CD4-positive, alpha-beta memory T cell (primary cell): ENCODE results near the gene SYT13. TPM values are rescaled to one million over a fixed set of nuclear protein-coding genes. Genes with fewer than 3 reads are reported as not detected.
A peak's percentile ranks its signal among the peaks of the same experiment; 100 is the strongest.

ENCODE experiments used
- CTCF ChIA-PET: fragments of 350-600 bp; sonication (Branson Sonifier 250); formaldehyde crosslinking; loops from one replicate; lab custom pipeline; 2021; ENCODE audit warnings: inconsistent platforms; ENCODE audit not compliant: partially characterized antibody; lab: Charles Lee
- POLR2A ChIA-PET: fragments of 350-600 bp; sonication (Branson Sonifier 250); formaldehyde crosslinking; loops from one replicate; lab custom pipeline; 2021; ENCODE audit not compliant: partially characterized antibody; lab: Charles Lee
- DNase-seq, 5 donors: peaks; one replicate each; pipeline versions ENCODE4 v3.0.0 to v3.0.0-alpha.2; 2020 to 2022; ENCODE audit warnings: mixed read lengths in 1 of 5
- H3K27ac ChIP-seq: one replicate; pipeline ENCODE4 v1.7.0; 2013; ENCODE audit warnings: low read depth, low read length
- H3K27me3 ChIP-seq: 2 replicates; pipeline ENCODE4 v1.7.0; 2013; ENCODE audit warnings: mild to moderate bottlenecking, low read length, moderate library complexity; ENCODE audit not compliant: insufficient read depth
- H3K36me3 ChIP-seq: 2 replicates; pipeline ENCODE4 v1.7.0; 2013; ENCODE audit warnings: mild to moderate bottlenecking, low read length, moderate library complexity; ENCODE audit not compliant: insufficient read depth
- H3K4me1 ChIP-seq: 2 replicates; pipeline ENCODE4 v1.7.0; 2013; ENCODE audit warnings: mild to moderate bottlenecking, low read length, moderate library complexity; ENCODE audit not compliant: insufficient read depth
- H3K4me3 ChIP-seq, 2 donors: one replicate each; pipeline ENCODE4 v1.7.0; 2013; ENCODE audit warnings: low read length in 2 of 2, mild to moderate bottlenecking in 1 of 2
- H3K9me3 ChIP-seq, 2 donors: one replicate each; pipeline ENCODE4 v1.7.0; 2013; ENCODE audit warnings: low read length in 2 of 2, control low read depth in 1 of 2; ENCODE audit not compliant: control insufficient read depth in 1 of 2
- H3K27ac Mint-ChIP-seq, 7 donors: one replicate each; pipeline ENCODE4 v1.8.0; 2020 to 2021; ENCODE audit warnings: mixed read lengths in 7 of 7, mild to moderate bottlenecking in 6 of 7, inconsistent platforms in 3 of 7, moderate library complexity in 3 of 7
- H3K27me3 Mint-ChIP-seq, 2 donors: one replicate each; pipeline ENCODE4 v1.8.0; 2020 to 2021; ENCODE audit warnings: mixed read lengths in 2 of 2
- H3K36me3 Mint-ChIP-seq, 2 donors: one replicate each; pipeline ENCODE4 v1.8.0; 2020 to 2021; ENCODE audit warnings: mixed read lengths in 2 of 2, inconsistent platforms in 1 of 2, mild to moderate bottlenecking in 1 of 2
- H3K4me1 Mint-ChIP-seq, 4 donors: one replicate each; pipeline ENCODE4 v1.8.0; 2020 to 2021; ENCODE audit warnings: mixed read lengths in 4 of 4, mild to moderate bottlenecking in 1 of 4
- H3K4me3 Mint-ChIP-seq, 8 donors: one replicate each; pipeline ENCODE4 v1.8.0; 2020 to 2021; ENCODE audit warnings: mixed read lengths in 8 of 8, mild to moderate bottlenecking in 7 of 8, moderate library complexity in 6 of 8, inconsistent platforms in 3 of 8
- H3K9me3 Mint-ChIP-seq, 8 donors: one replicate each; pipeline ENCODE4 v1.8.0; 2020 to 2021; ENCODE audit warnings: mixed read lengths in 8 of 8, mild to moderate bottlenecking in 5 of 8, inconsistent platforms in 3 of 8, moderate library complexity in 1 of 8
- intact Hi-C: fragments of 100-400 bp; cut with micrococcal nuclease; formaldehyde crosslinking; loops from one replicate; pipeline ENCODE4 v1.15.1; 2023
- polyA plus RNA-seq, 2 donors: library from polyadenylated mRNA; unstranded; fragments of 300-500 nt; fragmentation: Illumina TruSeq; gene quantifications; one replicate each; pipeline ENCODE4 v1.2.3, GENCODE V29; 2021
- total RNA-seq, 2 experiments: library from RNA; stranded (reverse); gene quantifications; one replicate each; pipeline ENCODE4 v1.2.3, GENCODE V29; 2021

SYT13 gene
- total and polyA plus RNA-seq, 4 experiments from 2014 or later, result not detected

- H3K9me3 ChIP-seq, result no peaks in the 10 kb centered on the region
- Mint-ChIP-seq H3K27me3 (peaks cover 17 to 25% of the 10 kb centered on the region in 2 donors), H3K4me3 (no peak overlapping the region), H3K9me3 (peaks cover 0 to 11% (median 7%) of the 10 kb centered on the region in 8 donors), H3K36me3 (peaks cover 0 to 4% of the 10 kb centered on the region in 2 donors), H3K27ac (no peak overlapping the region), H3K4me1 (no peaks in the 10 kb centered on the region)
- H3K27me3 ChIP-seq, result peaks cover 9% of the 10 kb centered on the region
- DNase-seq, result no peak
- ChIA-PET CTCF (interaction anchor here (0.7 to 2.1 kb wide), 4 partner anchors 8 to 133 kb away, joined by 3 to 5 read pairs (median 3); no protein-coding TSS in a partner anchor), POLR2A (no interaction called here)
- intact Hi-C loops, result no loop called here
- no peaks in the 10 kb centered on the region for H3K36me3 ChIP-seq
- H3K4me1 ChIP-seq, result no peaks in the 10 kb centered on the region
- H3K27ac ChIP-seq, result no peak overlapping the region
- no peak overlapping the region for H3K4me3 ChIP-seq
Measured at GRCh38 chr11:45237711-45238315, 48.3 kb downstream of the SYT13 start.

- Histone ChIP-seq H3K9me3 (no peaks in the 10 kb centered on the region), H3K4me1 (no peaks in the 10 kb centered on the region), H3K27ac (no peak overlapping the region), H3K36me3 (no peaks in the 10 kb centered on the region), H3K4me3 (no peak overlapping the region), H3K27me3 (peaks cover 9% of the 10 kb centered on the region)
- peaks cover 0 to 1% (median 0%) of the 10 kb centered on the region in 4 donors for H3K4me1 Mint-ChIP-seq
- peaks cover 0 to 4% of the 10 kb centered on the region in 2 donors for H3K36me3 Mint-ChIP-seq
- POLR2A ChIA-PET, result no interaction called here
- CTCF ChIA-PET, result interaction anchor here (1.0 to 1.9 kb wide), 5 partner anchors 11 to 123 kb away, joined by 3 to 15 read pairs (median 3); no protein-coding TSS in a partner anchor
- no peak overlapping the region for H3K4me3 Mint-ChIP-seq
- no peak for DNase-seq
- intact Hi-C loops, result no loop called here
- H3K27ac Mint-ChIP-seq, result no peak overlapping the region
- peaks cover 0 to 5% (median 2%) of the 10 kb centered on the region in 8 donors for H3K9me3 Mint-ChIP-seq
- H3K27me3 Mint-ChIP-seq, result peaks cover 17 to 20% of the 10 kb centered on the region in 2 donors
Measured at GRCh38 chr11:45234306-45235006, 51.7 kb downstream of the SYT13 start.

GRCh38 chr11:45233804-45234170 is 52.4 kb downstream of the SYT13 start:
- no peak overlapping the region for H3K27ac Mint-ChIP-seq
- peaks cover 0 to 1% (median 0%) of the 10 kb centered on the region in 4 donors for H3K4me1 Mint-ChIP-seq
- Histone ChIP-seq H3K4me1 (no peaks in the 10 kb centered on the region), H3K36me3 (no peaks in the 10 kb centered on the region), H3K27ac (no peak overlapping the region), H3K9me3 (no peaks in the 10 kb centered on the region), H3K4me3 (no peak overlapping the region), H3K27me3 (peaks cover 9% of the 10 kb centered on the region)
- H3K36me3 Mint-ChIP-seq, result peaks cover 0 to 4% of the 10 kb centered on the region in 2 donors
- CTCF ChIA-PET, result interaction anchor here (1.0 to 1.9 kb wide), 7 partner anchors 11 to 123 kb away, joined by 3 to 15 read pairs (median 3); no protein-coding TSS in a partner anchor
- no peak overlapping the region for H3K4me3 Mint-ChIP-seq
- H3K27me3 Mint-ChIP-seq, result peaks cover 17 to 19% of the 10 kb centered on the region in 2 donors
- intact Hi-C loops, result loop anchor here (1.0 kb wide), 1 partner anchor 123 kb away; no protein-coding TSS in a partner anchor
- no peak for DNase-seq
- peaks cover 0 to 5% (median 0%) of the 10 kb centered on the region in 8 donors for H3K9me3 Mint-ChIP-seq
- POLR2A ChIA-PET, result no interaction called here

- intact Hi-C loops, result loop anchor here (1.0 kb wide), 1 partner anchor 123 kb away; no protein-coding TSS in a partner anchor
- H3K4me1 ChIP-seq, result no peaks in the 10 kb centered on the region
Measured at GRCh38 chr11:45233121-45233803, 52.9 kb downstream of the SYT13 start.

GRCh38 chr11:45232341-45233080 is 53.6 kb downstream of the SYT13 start:
- CTCF ChIA-PET, result interaction anchor here (1.0 to 1.9 kb wide), 5 partner anchors 14 to 121 kb away, joined by 3 to 15 read pairs (median 3); no protein-coding TSS in a partner anchor
- H3K36me3 ChIP-seq, result no peaks in the 10 kb centered on the region
- no peaks in the 10 kb centered on the region for H3K9me3 ChIP-seq
- H3K27ac ChIP-seq, result no peak overlapping the region
- peaks cover 9% of the 10 kb centered on the region for H3K27me3 ChIP-seq
- no peaks in the 10 kb centered on the region for H3K4me1 ChIP-seq
- DNase-seq, result no peak
- H3K9me3 Mint-ChIP-seq, result no peaks in the 10 kb centered on the region
- H3K4me3 ChIP-seq, result no peak overlapping the region
- no peak overlapping the region for H3K27ac Mint-ChIP-seq
- H3K4me1 Mint-ChIP-seq, result peaks cover 0 to 1% (median 0%) of the 10 kb centered on the region in 4 donors
- H3K27me3 Mint-ChIP-seq, result peaks cover 13% of the 10 kb centered on the region in 2 donors
- intact Hi-C loops, result loop anchor here (1.0 kb wide), 1 partner anchor 122 kb away; no protein-coding TSS in a partner anchor
- H3K36me3 Mint-ChIP-seq, result peaks cover 2 to 4% of the 10 kb centered on the region in 2 donors
- H3K4me3 Mint-ChIP-seq, result no peak overlapping the region
- POLR2A ChIA-PET, result no interaction called here

More at GRCh38 chr11:45233121-45233803, 52.9 kb downstream of the SYT13 start:
- peaks cover 0 to 1% (median 0%) of the 10 kb centered on the region in 4 donors for H3K4me1 Mint-ChIP-seq
- H3K9me3 Mint-ChIP-seq, result peaks cover 0 to 3% (median 0%) of the 10 kb centered on the region in 8 donors
- H3K4me3 Mint-ChIP-seq, result no peak overlapping the region
- Histone ChIP-seq H3K4me3 (no peak overlapping the region), H3K9me3 (no peaks in the 10 kb centered on the region), H3K27me3 (peaks cover 9% of the 10 kb centered on the region), H3K36me3 (no peaks in the 10 kb centered on the region), H3K27ac (no peak overlapping the region)
- H3K36me3 Mint-ChIP-seq, result peaks cover 0 to 4% of the 10 kb centered on the region in 2 donors
- peaks cover 16 to 18% of the 10 kb centered on the region in 2 donors for H3K27me3 Mint-ChIP-seq
- peak in 4 of 5 donors; percentile 33 to 52 (median 42) for DNase-seq
- H3K27ac Mint-ChIP-seq, result no peak overlapping the region
- CTCF ChIA-PET, result interaction anchor here (1.0 to 1.9 kb wide), 8 partner anchors 10 to 122 kb away, joined by 3 to 15 read pairs (median 3); no protein-coding TSS in a partner anchor
- POLR2A ChIA-PET, result no interaction called here

GRCh38 chr11:45229401-45230020 is 56.6 kb downstream of the SYT13 start:
- H3K4me3 Mint-ChIP-seq, result no peak overlapping the region
- no peak overlapping the region for H3K4me3 ChIP-seq
- intact Hi-C loops, result no loop called here
- peaks cover 12 to 14% of the 10 kb centered on the region in 2 donors for H3K36me3 Mint-ChIP-seq
- no peak overlapping the region for H3K27ac ChIP-seq
- H3K27me3 Mint-ChIP-seq, result peaks cover 0 to 2% of the 10 kb centered on the region in 2 donors
- no peak for DNase-seq
- POLR2A ChIA-PET, result no interaction called here
- peaks cover 0 to 1% (median 0%) of the 10 kb centered on the region in 4 donors for H3K4me1 Mint-ChIP-seq
- H3K9me3 ChIP-seq, result no peaks in the 10 kb centered on the region
- no peaks in the 10 kb centered on the region for H3K4me1 ChIP-seq
- H3K27me3 ChIP-seq, result no peaks in the 10 kb centered on the region
- H3K9me3 Mint-ChIP-seq, result no peaks in the 10 kb centered on the region
- CTCF ChIA-PET, result interaction anchor here (1.3 to 1.4 kb wide), 2 partner anchors 8 to 10 kb away, joined by 3 to 4 read pairs; no protein-coding TSS in a partner anchor
- H3K27ac Mint-ChIP-seq, result peak overlapping the region in 1 of 7 donors; percentile 59
- H3K36me3 ChIP-seq, result peaks cover 6% of the 10 kb centered on the region
